Measurements from ENCODE around the gene METTL8.
"Not testable (repeated sequence)": the region's sequence is repeated elsewhere in the genome, so short reads cannot be mapped to it uniquely, and the experiment has no call there.

- not testable (repeated sequence) for TF ChIP-seq CTCF, POLR2A (IDR thresholded peaks at IDR 0.05)
Observed at GRCh38 chr2:171377852-171378251, 55.9 kb downstream of the METTL8 start.
